K562 (cell line): ENCODE data around the gene RAB25. TPM values are rescaled to one million over a fixed set of nuclear protein-coding genes. Genes with fewer than 3 reads are reported as not detected.
A peak's percentile ranks its signal among the peaks of the same experiment; 100 is the strongest.

ENCODE experiments used
- ATAC-seq: fragments of 200-7000 bp; cut with Tn5 transposase; 3 replicates; pipeline ENCODE4 v1.9.1; 2020; ENCODE audit warnings: moderate library complexity
- BruUV-seq: library from RNA; stranded (reverse); fragments of 400-500 nt; replicated peaks from 2 replicates; lab custom pipeline; 2021; lab: Mats Ljungman, UMichigan
- CTCF ChIA-PET: fragments of 300-600 bp; formaldehyde crosslinking; extraction: SDS; loops from one replicate; lab custom pipeline; 2021; ENCODE audit warnings: low intra/inter-chr PET ratio; lab: Yijun Ruan, JAX
- POLR2A ChIA-PET: fragments of 300-600, 350-650 bp; sonication (Branson Sonifier 250); formaldehyde crosslinking; extraction: SDS; loops from one replicate; lab custom pipeline; 2021; ENCODE audit warnings: antibody characterized with exemption, inconsistent platforms; lab: Yijun Ruan, JAX
- DNase-seq, 4 experiments: peaks; one replicate each; pipeline versions ENCODE4 v3.0.0 to v3.0.0-alpha.2; 2011 to 2018; ENCODE audit warnings: low spot score in 3 of 4, mixed read lengths in 3 of 4; ENCODE audit errors: extremely low read depth in 1 of 4
- FAIRE-seq: peaks from 2 replicates; lab custom pipeline; 2011; peaks lifted over from hg19 to GRCh38; lab: Jason Lieb, UNC
- H2AFZ ChIP-seq: 2 replicates; pipeline ENCODE4 v1.6.0; 2011; ENCODE audit warnings: low read depth, low read length, control low read depth, inconsistent platforms
- H3K27ac ChIP-seq: fragments of 200-600 bp; 3 replicates; pipeline ENCODE4 v1.8.0; 2011; ENCODE audit warnings: low read depth, mild to moderate bottlenecking, control low read depth, inconsistent platforms, low read length, moderate library complexity, mixed read lengths; ENCODE audit errors: extremely low read depth
- H3K27me3 ChIP-seq, 2 experiments: fragments of 300-600 bp in 1 of 2; 2 replicates in 1 of 2; 3 replicates in 1 of 2; pipeline versions ENCODE4 v1.6.0 to v1.8.0; 2011; ENCODE audit warnings: inconsistent platforms in 2 of 2, low read length in 2 of 2, mild to moderate bottlenecking in 1 of 2, mixed read lengths in 1 of 2, moderate library complexity in 1 of 2; ENCODE audit not compliant: control insufficient read depth in 2 of 2, insufficient read depth in 2 of 2
- H3K36me3 ChIP-seq: fragments of 300-600 bp; 3 replicates; pipeline ENCODE4 v1.8.0; 2011; ENCODE audit warnings: mild to moderate bottlenecking, low read length, inconsistent platforms; ENCODE audit not compliant: control insufficient read depth, insufficient read depth
- H3K4me1 ChIP-seq, 2 experiments: fragments of 200-600 bp in 1 of 2; replicated peaks in 1 of 2; 2 replicates in 1 of 2; 3 replicates in 1 of 2; pipeline versions ENCODE4 v1.5.1 to v1.8.0; 2011; ENCODE audit warnings: inconsistent platforms in 2 of 2, low read length in 2 of 2, mild to moderate bottlenecking in 1 of 2, mixed read lengths in 1 of 2, moderate library complexity in 1 of 2; ENCODE audit not compliant: control insufficient read depth in 2 of 2, insufficient read depth in 2 of 2
- H3K4me2 ChIP-seq: 2 replicates; pipeline ENCODE4 v1.6.1; 2011; ENCODE audit warnings: low read length, control low read depth, inconsistent platforms, mixed read lengths; ENCODE audit not compliant: insufficient read depth
- H3K4me3 ChIP-seq: fragments of 200-600 bp; sonication (generic), shearing (Covaris generic); 2 replicates; pipeline ENCODE4 v1.5.1; 2016; ENCODE audit warnings: control low read depth, inconsistent platforms
- H3K79me2 ChIP-seq: fragments of 200-600 bp; 3 replicates; pipeline ENCODE4 v1.8.0; 2011; ENCODE audit warnings: low read length, inconsistent platforms; ENCODE audit not compliant: control insufficient read depth, insufficient read depth
- H3K9ac ChIP-seq, 2 experiments: 2 replicates each; pipeline versions ENCODE4 v1.6.0 to v1.6.1; 2011; ENCODE audit warnings: low read depth in 2 of 2, low read length in 2 of 2, control low read depth in 1 of 2, inconsistent platforms in 1 of 2, mild to moderate bottlenecking in 1 of 2, mixed read lengths in 1 of 2; ENCODE audit not compliant: insufficient read depth in 1 of 2
- H3K9me1 ChIP-seq: one replicate; pipeline ENCODE4 v1.6.0; 2011; ENCODE audit warnings: inconsistent platforms, mild to moderate bottlenecking, low read length, moderate library complexity; ENCODE audit not compliant: control insufficient read depth, insufficient read depth
- H3K9me3 ChIP-seq: replicated peaks from 2 replicates; pipeline ENCODE4 v1.5.1; 2011; ENCODE audit warnings: low read depth, low read length, inconsistent platforms; ENCODE audit not compliant: control insufficient read depth, insufficient read depth
- H4K20me1 ChIP-seq: replicated peaks from 2 replicates; pipeline ENCODE4 v1.6.1; 2011; ENCODE audit warnings: low read length, inconsistent platforms, mixed read lengths; ENCODE audit not compliant: control insufficient read depth, insufficient read depth
- FOXJ2 ChIP-seq: fragments of 200-800 bp; sonication (Bioruptor generic); IDR thresholded peaks from 2 replicates; pipeline ENCODE4 v1.6.1; 2016; ENCODE audit warnings: missing genetic modification characterization, missing compliant biosample characterization
- KLF6 ChIP-seq: fragments of 250-450 bp; sonication (Bioruptor Pico); IDR thresholded peaks from 2 replicates; pipeline ENCODE4 v1.4.0; 2020; ENCODE audit warnings: mild to moderate bottlenecking, moderate library complexity, borderline replicate concordance
- MCM2 ChIP-seq: fragments of 450-650 bp; IDR thresholded peaks from 2 replicates; pipeline ENCODE4 v1.6.1; 2017; ENCODE audit warnings: low read depth, mild to moderate bottlenecking
- MTA3 ChIP-seq: fragments of 450-650 bp; formaldehyde crosslinking; IDR thresholded peaks from 2 replicates; pipeline ENCODE4 v1.6.1; 2017; ENCODE audit warnings: mild to moderate bottlenecking, borderline replicate concordance
- PCBP2 ChIP-seq: fragments of 200-400 bp; formaldehyde crosslinking; IDR thresholded peaks from 2 replicates; pipeline ENCODE4 v1.6.1; 2018; ENCODE audit warnings: low read length, low read depth, mild to moderate bottlenecking, moderate library complexity; ENCODE audit not compliant: poor library complexity, severe bottlenecking
- POLR2A ChIP-seq: fragments of 450-650 bp; conservative IDR thresholded peaks from 2 replicates; pipeline ENCODE4 v1.6.1; 2016
- STAG1 ChIP-seq: sonication (generic); formaldehyde crosslinking; IDR thresholded peaks from 2 replicates; pipeline ENCODE4 v1.5.0; 2020; ENCODE audit warnings: missing genetic modification reagents, borderline replicate concordance
- TBP ChIP-seq: optimal IDR thresholded peaks from 2 replicates; pipeline ENCODE3; 2011; ENCODE audit warnings: low read depth, low read length, improper control_type of control experiment
- TEAD2 ChIP-seq: fragments of 450-650 bp; IDR thresholded peaks from 2 replicates; pipeline ENCODE4 v1.6.1; 2016; ENCODE audit warnings: missing genetic modification characterization, control low read depth, missing compliant biosample characterization
- ZKSCAN3 ChIP-seq: fragments of 250-450 bp; sonication (Bioruptor Pico); IDR thresholded peaks from 2 replicates; pipeline ENCODE4 v1.4.0; 2020
- ZNF609 ChIP-seq: sonication (generic); formaldehyde crosslinking; IDR thresholded peaks from 2 replicates; pipeline ENCODE4 v1.8.1; 2023; ENCODE audit warnings: missing genetic modification reagents, mild to moderate bottlenecking, borderline replicate concordance
- WGBS: fragments of 100-300 bp; shearing (Covaris generic); methylation state at CpG from one replicate; pipeline ENCODE4 v1.1.6; 2016; ENCODE audit warnings: low coverage, mixed read lengths; ENCODE audit not compliant: insufficient coverage; ENCODE audit errors: missing lambda C conversion rate; 5-methylcytosine and 5-hydroxymethylcytosine counted together
- in situ Hi-C: fragments of 300-500 bp; cut with MboI; formaldehyde crosslinking; loops from 4 replicates; pipeline ENCODE4 v1.15.0; 2018; ENCODE audit warnings: inconsistent platforms, mixed read lengths
- intact Hi-C: fragments of 100-400 bp; cut with micrococcal nuclease; formaldehyde crosslinking; loops from 2 replicates; pipeline ENCODE4 v1.14.2; 2022
- polyA plus RNA-seq, 8 experiments: library from polyadenylated mRNA; depleted of rRNA in 4 of 8; stranded (reverse) in 5 of 8; unstranded in 3 of 8; fragments of >200 nt; fragmentation: Nextera tagmentation in 2 of 8; fragmentation: Illumina TruSeq in 1 of 8; extraction: Ambion mirVana in 2 of 8; extraction: Trizol in 1 of 8; gene quantifications; 2 replicates each; pipeline versions ENCODE4 v1.2.1 to v1.2.3, GENCODE V29; 2011 to 2014; ENCODE audit warnings: inconsistent platforms in 1 of 8, missing spikeins in 1 of 8
- total RNA-seq, 7 experiments: library from RNA; depleted of rRNA in 6 of 7; stranded (reverse); fragments of >200 nt in 6 of 7; fragmentation: Illumina TruSeq in 2 of 7; extraction: Trizol in 2 of 7; gene quantifications; 2 replicates each; pipeline versions ENCODE4 v1.2.1 to v1.2.3, GENCODE V29; 2011 to 2021; ENCODE audit warnings: low replicate concordance in 1 of 7

Gene RAB25
- total and polyA plus RNA-seq, 9 of the 15 experiments (the other 6 are each of a cell fraction or from before 2014, with no cell fraction given) = 0.10 to 0.27 (median 0.13) TPM; not detected in 6

GRCh38 chr1:156115514-156116374 is 54.8 kb downstream of the RAB25 start:
- peaks cover 39 to 55% of the 10 kb centered on the region in 2 experiments for H3K4me1 ChIP-seq
- DNase-seq (peak in 3 of 4 experiments; percentile 29 to 58 (median 55)), FAIRE-seq (no peak), ATAC-seq (peak; percentile 9)
- no peak overlapping the region for H2AFZ ChIP-seq
- intact Hi-C loops = no loop called here
- peak overlapping the region; percentile 73 for H3K4me3 ChIP-seq
- ChIA-PET CTCF (no interaction called here), POLR2A (interaction anchor here (0.6 to 8.5 kb wide), 9 partner anchors 7 to 341 kb away, joined by 3 to 164 read pairs (median 5); partner anchors contain the start of gene PMF1)
- H3K4me2 ChIP-seq = peak overlapping the region; percentile 98
- peaks cover 17% of the 10 kb centered on the region; the same call in 2 of the 3 replicates for H3K36me3 ChIP-seq
- peaks cover 17% of the 10 kb centered on the region for H4K20me1 ChIP-seq
- peak overlapping the region; percentile 83 to 99 for H3K9ac ChIP-seq
- in situ Hi-C loops = no loop called here
- H3K27me3 ChIP-seq = no peaks in the 10 kb centered on the region
- TSS peak; percentile 54 for BruUV-seq
- no peaks in the 10 kb centered on the region for H3K9me1 ChIP-seq
- H3K79me2 ChIP-seq = peaks cover 62% of the 10 kb centered on the region
- WGBS = under 1% methylated on average over 18 of the region's 19 CpGs
- H3K9me3 ChIP-seq = no peaks in the 10 kb centered on the region
- peak overlapping the region; percentile 92 for H3K27ac ChIP-seq
- TF ChIP-seq TBP = peak; percentile 28
- TF ChIP-seq MTA3 = 0 out of 2 replicates have a peak, but pooled peaks have one; percentile 10
- TF ChIP-seq ZKSCAN3 = no peak
- TF ChIP-seq POLR2A = 0 out of 2 replicates have a peak, but pooled peaks have one; percentile 18
- TF ChIP-seq STAG1 (CRISPR knock-in tag) = peak; percentile 29; the same call in 1 of the 2 replicates
- no peak for TF ChIP-seq MCM2
- TF ChIP-seq TEAD2 = no peak
- TF ChIP-seq PCBP2 = no peak
- TF ChIP-seq ZNF609 = 0 out of 2 replicates have a peak, but pooled peaks have one; percentile 57
- TF ChIP-seq KLF6 (CRISPR knock-in tag) = no peak
- no peak for TF ChIP-seq FOXJ2 (tag)
